Smooth muscle cell (in vitro differentiated cells): Measurements from ENCODE around the gene PCSK2. TPM values are rescaled to one million over a fixed set of nuclear protein-coding genes. Genes with fewer than 3 reads are reported as not detected.

Experiments
- DNase-seq: peaks from one replicate; lab custom pipeline; 2025; ENCODE audit not compliant: unreplicated experiment; lab: John Stamatoyannopoulos, UW
- H2AFZ ChIP-seq: fragments of 200-600 bp; sonication (generic); 2 replicates; pipeline ENCODE4 v1.6.0; 2016; ENCODE audit warnings: antibody characterized with exemption, low read depth, mild to moderate bottlenecking
- H3F3A ChIP-seq: fragments of 200-600 bp; sonication (generic); 2 replicates; pipeline ENCODE4 v1.6.0; 2017; ENCODE audit warnings: antibody characterized with exemption, low read depth
- H3K27ac ChIP-seq: fragments of 200-600 bp; sonication (generic); 2 replicates; pipeline ENCODE4 v1.5.1; 2016; ENCODE audit warnings: low read depth, mild to moderate bottlenecking
- H3K27me3 ChIP-seq: fragments of 200-600 bp; sonication (generic); 2 replicates; pipeline ENCODE4 v1.6.1; 2016; ENCODE audit warnings: low read depth, mild to moderate bottlenecking
- H3K36me3 ChIP-seq: fragments of 200-600 bp; sonication (generic); 2 replicates; pipeline ENCODE4 v1.5.1; 2016; ENCODE audit warnings: low read depth
- H3K4me1 ChIP-seq: fragments of 200-600 bp; sonication (generic); 2 replicates; pipeline ENCODE4 v1.5.1; 2016; ENCODE audit warnings: low read depth
- H3K4me2 ChIP-seq: fragments of 200-600 bp; sonication (generic); 2 replicates; pipeline ENCODE4 v1.6.0; 2016; ENCODE audit warnings: mild to moderate bottlenecking
- H3K4me3 ChIP-seq: fragments of 200-600 bp; sonication (generic); 2 replicates; pipeline ENCODE4 v1.5.1; 2016; ENCODE audit warnings: mild to moderate bottlenecking
- H3K79me2 ChIP-seq: fragments of 200-600 bp; sonication (generic); 2 replicates; pipeline ENCODE4 v1.6.0; 2016; ENCODE audit warnings: low read depth, mild to moderate bottlenecking
- H3K9ac ChIP-seq: fragments of 200-600 bp; sonication (generic); 2 replicates; pipeline ENCODE4 v1.6.0; 2016; ENCODE audit warnings: low read depth
- H3K9me3 ChIP-seq: fragments of 200-600 bp; sonication (generic); replicated peaks from 2 replicates; pipeline ENCODE4 v1.5.1; 2016; ENCODE audit warnings: low read depth
- H4K20me1 ChIP-seq: fragments of 200-600 bp; sonication (generic); 2 replicates; pipeline ENCODE4 v1.6.0; 2016; ENCODE audit warnings: low read depth
- CTCF ChIP-seq: fragments of 200-600 bp; sonication (generic); IDR thresholded peaks from 2 replicates; pipeline ENCODE4 v1.5.1; 2017; ENCODE audit warnings: borderline replicate concordance, mild to moderate bottlenecking, antibody characterized with exemption; ENCODE audit not compliant: insufficient read depth, poor library complexity, severe bottlenecking
- WGBS: methylation state at CpG from one replicate; pipeline ENCODE4 v1.1.7; 2016; ENCODE audit warnings: low lambda C conversion rate; 5-methylcytosine and 5-hydroxymethylcytosine counted together
- polyA plus RNA-seq: library from polyadenylated mRNA; unstranded; fragments of >200 nt; fragmentation: Nextera tagmentation; extraction: Ambion mirVana; gene quantifications from 2 replicates; pipeline ENCODE4 v1.2.1, GENCODE V29; 2016
- total RNA-seq: library from RNA; depleted of rRNA; stranded (reverse); fragments of >200 nt; gene quantifications from 2 replicates; pipeline ENCODE4 v1.2.3, GENCODE V29; 2014

PCSK2 gene
- total and polyA plus RNA-seq, 2 experiments from 2014 or later, result not detected

- H3K4me2 ChIP-seq, result no peak overlapping the region
- 86% methylated on average over 6 of the region's 6 CpGs for WGBS
- H3K9me3 ChIP-seq, result no peaks in the 10 kb centered on the region
- no peaks in the 10 kb centered on the region for H3K27me3 ChIP-seq
- H3K4me1 ChIP-seq, result no peaks in the 10 kb centered on the region
- H4K20me1 ChIP-seq, result no peaks in the 10 kb centered on the region
- no peaks in the 10 kb centered on the region for H3K79me2 ChIP-seq
- H3K4me3 ChIP-seq, result no peak overlapping the region
- no peak overlapping the region for H3K9ac ChIP-seq
- no peaks in the 10 kb centered on the region for H3F3A ChIP-seq
- DNase-seq, result no peak
- H3K27ac ChIP-seq, result no peak overlapping the region
- TF ChIP-seq CTCF, result no peak
- H2AFZ ChIP-seq, result no peak overlapping the region
- H3K36me3 ChIP-seq, result no peaks in the 10 kb centered on the region
Observed at GRCh38 chr20:17189976-17190695, 36.7 kb upstream of the PCSK2 start.

GRCh38 chr20:17197041-17197440 lies 29.8 kb upstream of the PCSK2 start:
- Histone ChIP-seq H3K36me3 (no peaks in the 10 kb centered on the region), H3K4me2 (no peak overlapping the region), H3K9me3 (no peaks in the 10 kb centered on the region), H3K27me3 (peaks cover 2% of the 10 kb centered on the region), H3K27ac (no peak overlapping the region), H3K4me3 (no peak overlapping the region), H4K20me1 (no peaks in the 10 kb centered on the region), H3K4me1 (no peaks in the 10 kb centered on the region), H2AFZ (no peak overlapping the region), H3F3A (no peaks in the 10 kb centered on the region), H3K9ac (no peak overlapping the region), H3K79me2 (no peaks in the 10 kb centered on the region)
- no peak for TF ChIP-seq CTCF
- 78% methylated on average over 2 of the region's 2 CpGs for WGBS
- DNase-seq, result no peak

GRCh38 chr20:17202030-17202429 lies 24.8 kb upstream of the PCSK2 start:
- H3K4me1 ChIP-seq, result no peaks in the 10 kb centered on the region
- H2AFZ ChIP-seq, result no peak overlapping the region
- H3K79me2 ChIP-seq, result no peaks in the 10 kb centered on the region
- no peaks in the 10 kb centered on the region for H3F3A ChIP-seq
- H3K36me3 ChIP-seq, result no peaks in the 10 kb centered on the region
- WGBS, result 75% methylated on average over 2 of the region's 2 CpGs
- no peak overlapping the region for H3K27ac ChIP-seq
- peaks cover 3% of the 10 kb centered on the region for H3K27me3 ChIP-seq
- no peaks in the 10 kb centered on the region for H3K9me3 ChIP-seq
- no peak for TF ChIP-seq CTCF
- H3K4me2 ChIP-seq, result no peak overlapping the region
- H4K20me1 ChIP-seq, result no peaks in the 10 kb centered on the region
- H3K9ac ChIP-seq, result no peak overlapping the region
- no peak overlapping the region for H3K4me3 ChIP-seq
- DNase-seq, result no peak

- TF ChIP-seq CTCF, result no peak
- H3K9me3 ChIP-seq, result no peaks in the 10 kb centered on the region
- H3K27me3 ChIP-seq, result peaks cover 3% of the 10 kb centered on the region
- no peak overlapping the region for H3K27ac ChIP-seq
- no peak overlapping the region for H3K4me3 ChIP-seq
- H2AFZ ChIP-seq, result no peak overlapping the region
- no peaks in the 10 kb centered on the region for H4K20me1 ChIP-seq
- no peaks in the 10 kb centered on the region for H3K36me3 ChIP-seq
- no peak overlapping the region for H3K9ac ChIP-seq
- 30% methylated on average over 8 of the region's 8 CpGs for WGBS
- H3F3A ChIP-seq, result no peaks in the 10 kb centered on the region
- DNase-seq, result no peak
- no peak overlapping the region for H3K4me2 ChIP-seq
- H3K79me2 ChIP-seq, result no peaks in the 10 kb centered on the region
- H3K4me1 ChIP-seq, result no peaks in the 10 kb centered on the region
Observed at GRCh38 chr20:17202673-17203072, 24.2 kb upstream of the PCSK2 start.
